GM12878 (cell line): Measurements from ENCODE around the gene MTCL3.

Source experiments
- ATAC-seq: fragments of 200-7000 bp; cut with Tn5 transposase; 3 replicates; pipeline ENCODE4 v1.9.1; 2020; ENCODE audit warnings: mild to moderate bottlenecking, moderate library complexity
- BruUV-seq: library from RNA; stranded (reverse); fragments of 400-500 nt; replicated peaks from 2 replicates; lab custom pipeline; 2021; lab: Mats Ljungman, UMichigan
- CTCF ChIA-PET: fragments of 300-600 bp; sonication (Branson Sonifier 250); formaldehyde crosslinking; extraction: SDS; loops from one replicate; lab custom pipeline; 2021; ENCODE audit warnings: inconsistent platforms; lab: Yijun Ruan, JAX
- POLR2A ChIA-PET: fragments of 350-600 bp; formaldehyde crosslinking; extraction: SDS; loops from one replicate; lab custom pipeline; 2021; ENCODE audit warnings: inconsistent platforms; lab: Charles Lee
- RAD21 ChIA-PET: fragments of 300-600 bp; sonication (Branson Sonifier 250); formaldehyde crosslinking; loops from one replicate; lab custom pipeline; 2023; ENCODE audit warnings: antibody characterized with exemption; ENCODE audit not compliant: unreplicated experiment; lab: Charles Lee
- SMC1A ChIA-PET: fragments of 300-600 bp; sonication (Branson Sonifier 250); formaldehyde crosslinking; loops from one replicate; lab custom pipeline; 2023; ENCODE audit not compliant: unreplicated experiment, uncharacterized antibody; lab: Charles Lee
- DNase-seq: peaks from one replicate; pipeline ENCODE4 v3.0.0-alpha.2; 2011; ENCODE audit warnings: low read depth, low spot score
- FAIRE-seq: peaks from 3 replicates; lab custom pipeline; 2011; peaks lifted over from hg19 to GRCh38; lab: Jason Lieb, UNC
- H2AFZ ChIP-seq: 2 replicates; pipeline ENCODE4 v1.6.0; 2011; ENCODE audit warnings: low read depth, low read length, control low read depth; ENCODE audit not compliant: control insufficient read depth
- H3K27ac ChIP-seq: 2 replicates; pipeline ENCODE4 v1.5.1; 2011; ENCODE audit warnings: control low read depth; ENCODE audit not compliant: control insufficient read depth, insufficient read depth
- H3K27me3 ChIP-seq, 2 experiments: replicated peaks in 1 of 2; 2 replicates each; pipeline versions ENCODE4 v1.6.0 to v1.6.1; 2011; ENCODE audit warnings: low read length in 1 of 2; ENCODE audit not compliant: control insufficient read depth in 2 of 2, insufficient read depth in 2 of 2
- H3K36me3 ChIP-seq, 2 experiments: 2 replicates each; pipeline ENCODE4 v1.5.1; 2011; ENCODE audit warnings: low read length in 1 of 2; ENCODE audit not compliant: control insufficient read depth in 2 of 2, insufficient read depth in 2 of 2
- H3K4me1 ChIP-seq: 2 replicates; pipeline ENCODE4 v1.6.1; 2011; ENCODE audit warnings: mild to moderate bottlenecking, low read length, moderate library complexity, mixed read lengths; ENCODE audit not compliant: control insufficient read depth, insufficient read depth
- H3K4me2 ChIP-seq: 2 replicates; pipeline ENCODE4 v1.6.0; 2011; ENCODE audit warnings: control low read depth; ENCODE audit not compliant: control insufficient read depth, insufficient read depth
- H3K4me3 ChIP-seq: fragments of 200-600 bp; sonication (generic); 2 replicates; pipeline ENCODE4 v1.5.1; 2016
- H3K79me2 ChIP-seq: 2 replicates; pipeline ENCODE4 v1.6.0; 2011; ENCODE audit warnings: low read length; ENCODE audit not compliant: control insufficient read depth, insufficient read depth
- H3K9ac ChIP-seq: 2 replicates; pipeline ENCODE4 v1.8.0; 2011; ENCODE audit warnings: low read length, control low read depth, mixed read lengths; ENCODE audit not compliant: control insufficient read depth, insufficient read depth
- H3K9me3 ChIP-seq: replicated peaks from 3 replicates; pipeline ENCODE4 v1.5.1; 2011; ENCODE audit warnings: mild to moderate bottlenecking, low read length; ENCODE audit not compliant: control insufficient read depth, insufficient read depth
- H4K20me1 ChIP-seq: 2 replicates; pipeline ENCODE4 v1.6.0; 2011; ENCODE audit not compliant: control insufficient read depth, insufficient read depth
- BMI1 ChIP-seq: fragments of 450-650 bp; IDR thresholded peaks from 2 replicates; pipeline ENCODE4 v1.6.1; 2016; ENCODE audit warnings: mild to moderate bottlenecking, moderate library complexity, borderline replicate concordance
- REST ChIP-seq: IDR thresholded peaks from 2 replicates; pipeline ENCODE4 v1.6.1; 2012; ENCODE audit warnings: mild to moderate bottlenecking, low read depth, low read length
- SMAD1 ChIP-seq: fragments of 450-650 bp; IDR thresholded peaks from 2 replicates; pipeline ENCODE4 v1.6.1; 2018; ENCODE audit warnings: mild to moderate bottlenecking, low read depth; ENCODE audit not compliant: partially characterized antibody
- WGBS: methylation state at CpG from one replicate; pipeline ENCODE4 v1.1.6; 2016; ENCODE audit warnings: low lambda C conversion rate; ENCODE audit not compliant: insufficient replicate concordance, insufficient coverage; ENCODE audit errors: missing lambda C conversion rate; 5-methylcytosine and 5-hydroxymethylcytosine counted together
- in situ Hi-C: fragments of 300-500 bp; cut with MboI; formaldehyde crosslinking; loops from 9 replicates; pipeline ENCODE4 v1.14.3; 2018; ENCODE audit warnings: mixed read lengths
- intact Hi-C: fragments of 100-400 bp; cut with micrococcal nuclease; formaldehyde crosslinking; loops from one replicate; pipeline ENCODE4 v1.14.2; 2022; ENCODE audit not compliant: unreplicated experiment
- TF ChIP-seq, protein P1 (sequence below): IDR thresholded peaks from 2 replicates; pipeline ENCODE4 v1.6.1; 2012; ENCODE audit warnings: low read length, inconsistent platforms

MTCL3 gene

DNA sequence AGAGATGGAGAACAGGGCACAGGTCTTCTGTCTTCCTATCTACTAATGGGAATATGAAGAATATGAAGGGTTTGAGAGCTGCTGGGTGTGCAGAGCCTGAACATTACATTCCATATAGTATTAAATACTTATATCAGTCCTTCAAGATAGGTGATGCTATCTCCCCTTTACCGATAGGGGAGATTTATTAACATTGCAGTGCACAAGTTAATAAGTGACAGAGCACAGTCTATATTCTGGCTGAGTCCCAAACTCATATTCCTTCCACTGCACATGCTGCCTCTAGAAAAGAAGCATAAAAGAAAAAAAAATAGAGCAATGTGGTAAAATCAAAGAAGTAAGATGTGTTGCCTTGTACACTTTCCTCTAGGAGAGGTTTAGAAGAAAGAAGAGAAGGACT lies 41.5 kb downstream of the MTCL3 start:
- no peaks in the 10 kb centered on the region for H3K4me1 ChIP-seq
- H3K4me2 ChIP-seq, result no peak overlapping the region
- in situ Hi-C loops, result no loop called here
- ChIA-PET SMC1A (no interaction called here), RAD21 (no interaction called here), CTCF (no interaction called here), POLR2A (no interaction called here)
- no peaks in the 10 kb centered on the region for H4K20me1 ChIP-seq
- H3K36me3 ChIP-seq, result no peaks in the 10 kb centered on the region
- FAIRE-seq, result no peak
- intact Hi-C loops, result no loop called here
- no peak overlapping the region for H3K9ac ChIP-seq
- no peak overlapping the region for H2AFZ ChIP-seq
- 81% methylated on average over 1 of the region's 1 CpG for WGBS
- no peaks in the 10 kb centered on the region for H3K79me2 ChIP-seq
- no peak for ATAC-seq
- BruUV-seq, result no TSS peak
- no peaks in the 10 kb centered on the region; the same call in 2 of the 3 replicates for H3K9me3 ChIP-seq
- no peak overlapping the region for H3K4me3 ChIP-seq
- no peaks in the 10 kb centered on the region for H3K27me3 ChIP-seq
- TF ChIP-seq BMI1 (no peak), REST (no peak), SMAD1 (no peak)
- TF ChIP-seq, protein P1, sequence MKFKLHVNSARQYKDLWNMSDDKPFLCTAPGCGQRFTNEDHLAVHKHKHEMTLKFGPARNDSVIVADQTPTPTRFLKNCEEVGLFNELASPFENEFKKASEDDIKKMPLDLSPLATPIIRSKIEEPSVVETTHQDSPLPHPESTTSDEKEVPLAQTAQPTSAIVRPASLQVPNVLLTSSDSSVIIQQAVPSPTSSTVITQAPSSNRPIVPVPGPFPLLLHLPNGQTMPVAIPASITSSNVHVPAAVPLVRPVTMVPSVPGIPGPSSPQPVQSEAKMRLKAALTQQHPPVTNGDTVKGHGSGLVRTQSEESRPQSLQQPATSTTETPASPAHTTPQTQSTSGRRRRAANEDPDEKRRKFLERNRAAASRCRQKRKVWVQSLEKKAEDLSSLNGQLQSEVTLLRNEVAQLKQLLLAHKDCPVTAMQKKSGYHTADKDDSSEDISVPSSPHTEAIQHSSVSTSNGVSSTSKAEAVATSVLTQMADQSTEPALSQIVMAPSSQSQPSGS, result no peak
- no peak overlapping the region for H3K27ac ChIP-seq
- no peak for DNase-seq
